GM21390 (cell line): Measurements from ENCODE around the gene SLC31A1.
"Not testable (repeated sequence)": the region's sequence is repeated elsewhere in the genome, so short reads cannot be mapped to it uniquely, and the experiment has no call there.

Experiments used
- ATAC-seq: cut with Tn5 transposase; IDR thresholded peaks from one replicate; pipeline ENCODE4 v1.9.1; 2021; ENCODE audit not compliant: unreplicated experiment

SLC31A1 gene

DNA sequence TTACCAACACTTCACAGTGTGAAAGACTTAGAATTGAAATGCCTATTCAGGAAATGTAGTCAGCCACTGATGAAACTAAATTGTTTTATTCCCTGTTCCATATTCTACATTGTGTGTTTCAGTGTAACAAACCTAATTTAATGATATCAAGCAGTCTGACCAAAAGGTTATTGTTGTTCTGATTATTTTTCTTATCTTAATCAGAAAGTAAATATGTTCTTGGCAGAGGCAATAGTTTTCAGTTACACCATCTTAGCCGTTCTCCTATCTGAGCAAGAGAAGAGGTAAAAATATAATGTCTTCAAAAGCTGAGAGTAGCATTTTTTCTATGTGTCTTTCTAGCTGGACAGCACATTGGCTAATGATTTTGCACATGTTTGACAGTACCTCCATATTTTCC, 36.9 kb downstream of the SLC31A1 start:
- no peak for ATAC-seq

DNA sequence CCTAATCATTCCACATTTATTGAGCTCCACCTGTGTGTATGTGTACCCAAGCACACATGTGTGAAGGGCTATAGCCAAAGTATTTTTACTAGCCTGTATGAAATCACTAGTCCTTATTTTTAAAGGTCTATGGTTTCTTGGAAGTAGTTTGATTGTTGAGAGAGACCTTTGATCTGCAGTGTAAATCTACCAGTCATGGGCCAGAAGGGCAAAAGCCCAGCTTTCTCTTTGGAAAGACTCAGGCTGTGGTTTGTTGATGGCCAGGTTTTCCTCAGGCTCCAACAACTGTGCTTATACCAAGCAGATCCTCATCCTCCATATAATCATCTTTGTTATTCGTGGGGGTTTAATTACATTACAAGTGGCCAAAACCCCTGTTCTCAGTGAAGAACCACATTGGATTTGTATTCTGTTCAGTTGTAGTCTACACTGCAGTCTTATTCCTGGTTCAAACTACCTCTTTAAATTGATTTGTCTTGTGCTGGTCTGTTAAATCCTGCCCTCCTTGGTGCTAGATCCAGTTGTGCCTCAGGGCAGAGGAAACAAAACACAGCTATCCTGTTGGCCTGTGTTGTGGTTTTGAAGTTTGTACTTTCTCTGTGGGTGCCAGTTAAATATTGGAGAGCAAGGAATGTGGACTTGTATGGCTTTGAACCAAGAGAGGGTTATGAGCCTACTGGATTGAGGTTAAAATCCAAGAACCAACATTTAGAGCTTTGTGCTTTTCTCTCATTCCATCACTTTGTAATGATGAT, 40.8 kb downstream of the SLC31A1 start:
- ATAC-seq = no peak

DNA sequence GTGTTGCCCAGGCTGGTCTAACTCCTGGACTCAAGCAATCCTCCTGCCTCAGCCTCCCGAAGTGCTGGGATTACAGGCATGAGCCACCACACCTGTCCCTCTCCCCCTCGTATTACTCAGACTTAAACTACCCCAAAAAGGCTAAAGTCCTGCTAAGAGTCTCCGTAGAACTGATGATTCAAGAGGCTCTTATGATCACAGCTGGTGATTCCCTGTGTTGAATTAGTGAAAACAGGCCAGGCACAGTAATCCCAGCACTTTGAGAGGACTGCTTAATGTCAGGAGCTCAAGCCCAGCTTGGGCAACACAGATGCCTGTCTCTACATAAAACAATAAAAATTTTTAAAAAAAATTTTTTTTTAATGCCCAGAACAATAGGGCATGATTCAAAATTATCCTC, 44.8 kb downstream of the SLC31A1 start:
- ATAC-seq = no peak

DNA sequence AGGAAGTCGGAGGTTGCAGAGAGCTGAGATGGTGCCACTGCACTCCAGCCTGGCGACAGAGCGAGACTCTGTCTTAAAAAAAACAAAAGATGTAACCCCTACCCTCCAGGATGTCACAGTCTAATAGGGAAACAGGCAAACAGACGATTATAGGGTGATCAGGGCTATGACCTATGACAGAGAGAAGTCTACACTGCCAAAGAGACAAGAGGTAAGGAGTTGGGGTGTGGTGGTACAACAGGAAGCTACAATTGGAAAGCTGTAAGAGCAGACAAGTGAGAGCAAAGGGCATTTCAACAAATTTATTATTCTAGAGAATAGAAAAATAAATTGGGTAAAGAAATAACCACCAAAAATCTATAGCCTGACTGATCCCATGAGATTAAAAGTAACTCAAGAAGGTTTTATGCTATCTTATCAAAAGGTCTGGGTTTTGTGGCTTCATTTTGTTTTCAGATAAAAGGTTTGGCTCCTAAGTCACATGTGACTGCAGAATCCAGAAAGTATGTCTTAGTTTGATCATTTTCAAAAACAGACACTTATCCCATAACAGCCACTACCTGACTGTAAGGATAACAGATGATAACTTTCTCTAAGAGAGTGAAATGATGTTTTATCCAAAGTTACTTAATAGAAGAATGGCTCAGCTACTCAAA, 46.7 kb downstream of the SLC31A1 start:
- ATAC-seq = no peak

DNA sequence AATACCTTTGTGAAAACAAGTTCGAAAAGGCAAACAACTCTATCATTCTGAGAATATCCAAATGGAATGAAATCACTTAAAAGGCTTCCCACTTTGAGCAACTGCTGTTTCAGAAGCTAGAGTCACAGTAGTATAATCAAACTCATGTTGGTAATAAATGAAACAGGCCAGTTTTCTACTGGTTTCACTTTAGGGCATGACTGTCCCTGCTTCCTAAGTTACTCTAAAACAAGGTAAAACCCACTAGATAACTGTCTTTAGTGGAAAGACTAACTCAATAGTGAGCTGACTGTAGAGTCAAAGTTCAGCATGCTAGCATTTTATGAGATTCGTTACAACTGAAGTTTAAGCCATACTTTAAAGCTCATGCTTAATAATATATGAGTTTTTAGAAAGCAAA, 48.0 kb downstream of the SLC31A1 start:
- no peak for ATAC-seq

DNA sequence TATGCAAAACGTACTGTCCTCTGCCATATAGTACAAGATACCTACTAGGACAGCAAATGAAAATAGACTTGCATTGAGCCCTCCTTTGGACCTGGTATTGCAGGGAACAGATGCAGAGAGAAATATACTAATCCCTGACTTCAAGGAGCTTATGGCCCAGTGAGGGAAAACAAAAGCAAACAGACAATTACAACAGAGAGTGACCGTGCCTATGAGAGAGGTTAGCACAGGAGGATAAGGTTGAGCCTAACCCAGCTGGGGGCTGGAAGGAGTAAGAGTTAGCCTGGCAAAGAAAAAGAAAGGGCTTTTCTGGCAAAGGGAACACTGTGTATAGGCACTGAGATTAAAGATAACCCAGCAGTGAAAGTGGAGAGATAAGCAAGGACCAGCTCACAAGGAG, 48.5 kb downstream of the SLC31A1 start:
- ATAC-seq = no peak

DNA sequence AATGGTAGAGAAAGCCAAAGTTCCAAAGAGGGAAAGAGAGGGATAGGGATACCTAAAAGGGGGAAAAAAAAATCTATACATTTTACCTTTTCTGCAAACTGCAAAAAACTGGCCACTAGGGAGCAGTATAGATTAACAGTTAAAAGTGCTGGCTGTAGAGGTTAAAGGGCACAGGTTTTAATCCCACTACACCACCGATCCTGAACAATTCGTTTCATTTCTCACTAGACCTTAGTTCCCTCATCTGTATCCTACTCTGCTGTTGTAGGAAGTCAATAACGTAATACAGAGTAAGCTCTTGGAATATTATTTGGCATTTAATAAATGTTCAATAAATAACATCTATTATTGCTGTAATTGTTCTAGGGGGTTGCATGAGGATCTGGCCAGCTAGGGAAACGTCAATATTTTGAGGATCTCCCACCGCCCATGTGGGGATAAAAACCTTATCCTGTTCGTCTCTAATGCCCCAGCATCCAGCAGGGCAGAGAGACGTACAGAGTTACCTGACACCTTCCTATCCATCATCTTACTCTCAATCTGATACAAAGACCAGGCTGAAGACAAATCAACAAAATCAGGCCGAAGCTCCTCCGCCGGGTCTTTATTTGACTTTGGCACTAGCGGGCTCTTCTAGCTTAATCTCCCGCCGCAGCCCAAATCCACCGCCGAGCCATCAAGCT, 53.3 kb downstream of the SLC31A1 start:
- peak; percentile 28 for ATAC-seq

DNA sequence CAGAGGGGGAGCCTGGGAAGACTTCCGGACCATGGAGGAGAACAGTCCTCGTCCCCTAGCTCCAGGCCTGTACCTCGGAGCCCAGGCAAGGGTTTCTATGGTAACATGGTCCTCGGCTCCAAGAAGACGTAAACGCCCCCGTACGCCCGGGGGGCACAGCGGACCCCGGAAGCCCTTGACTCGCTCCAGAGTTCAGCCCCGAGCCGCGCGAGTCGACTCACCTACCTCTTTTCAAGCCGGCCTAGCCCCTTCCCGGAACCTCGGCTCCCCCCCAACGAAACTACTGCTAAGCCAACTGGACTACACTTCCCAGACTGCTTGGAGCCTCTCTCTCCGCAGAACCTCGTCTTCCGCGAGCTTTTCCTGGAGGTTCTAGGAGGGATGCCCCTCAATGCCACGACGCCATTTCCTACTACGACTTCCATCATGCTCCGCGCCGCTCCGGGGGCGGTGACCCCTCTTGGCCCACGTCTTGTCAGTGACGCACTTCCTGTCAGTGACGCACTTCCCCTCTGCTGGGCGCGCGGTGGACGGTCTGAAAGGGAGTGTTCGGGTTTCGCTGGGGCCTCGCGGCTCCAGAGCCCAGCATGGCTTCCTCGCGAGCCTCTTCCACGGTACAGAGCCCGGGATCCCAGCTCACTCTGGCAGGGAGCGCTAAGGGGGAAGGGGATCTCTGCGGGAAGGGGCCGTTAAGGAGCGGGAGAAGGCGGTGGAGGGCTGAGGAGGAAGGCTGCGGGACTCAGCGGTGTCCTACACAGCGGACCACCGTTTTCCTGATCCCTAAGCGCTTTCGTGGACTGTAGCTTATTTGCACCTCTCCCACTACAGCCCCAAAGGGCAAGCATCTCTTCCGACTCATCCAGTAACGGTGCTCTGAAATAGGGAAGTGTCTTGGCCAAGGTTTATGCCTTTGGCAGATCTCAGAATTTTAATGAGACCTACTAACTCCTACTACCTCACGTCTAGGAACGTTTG, 54.1 kb downstream of the SLC31A1 start, which contains the start of the genes CDC26 and PRPF4:
Gene CDC26 (minus strand): TSS at position 416 of the 975 bp plus-strand sequence. CDS start 3,065 bp downstream, outside the sequence.
Gene PRPF4 (plus strand): TSS at position 502 of the 975 bp plus-strand sequence. CDS start 86 bp downstream, at position 588.
- peak; percentile 97 for ATAC-seq

DNA sequence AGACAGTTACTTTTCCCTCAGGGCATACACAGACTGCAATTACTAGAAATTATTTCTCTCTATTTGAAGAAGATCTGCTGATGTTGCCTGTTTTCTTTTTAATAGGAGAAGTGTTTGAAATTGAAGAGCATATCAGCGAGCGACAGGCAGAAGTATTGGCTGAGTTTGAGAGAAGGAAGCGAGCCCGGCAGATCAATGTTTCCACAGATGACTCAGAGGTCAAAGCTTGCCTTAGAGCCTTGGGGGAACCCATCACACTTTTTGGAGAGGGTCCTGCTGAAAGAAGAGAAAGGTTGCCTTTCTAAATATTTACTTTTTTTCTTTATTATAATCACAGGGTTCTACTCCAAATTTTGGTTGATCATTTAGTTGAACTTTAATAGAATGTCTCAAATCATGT, 57.5 kb downstream of the SLC31A1 start:
- no peak for ATAC-seq

DNA sequence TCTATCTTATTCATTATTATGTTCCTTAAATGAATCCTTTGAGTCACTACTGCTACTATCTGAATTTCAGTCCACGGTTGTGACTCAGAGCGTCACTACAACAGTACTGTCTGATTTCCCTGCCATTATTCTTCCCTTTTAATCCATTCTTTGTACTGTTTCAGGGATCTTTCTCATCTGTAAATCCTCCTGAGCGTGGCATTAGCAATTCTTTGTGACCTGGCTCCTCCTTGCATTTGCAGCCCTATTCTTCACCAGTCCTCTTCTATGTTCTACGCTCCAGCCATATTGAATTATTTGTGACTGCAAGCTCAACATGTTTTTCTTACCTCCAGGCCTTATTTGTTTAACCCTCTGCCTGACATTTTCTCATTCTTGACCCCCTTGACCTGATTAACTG, 60.0 kb downstream of the SLC31A1 start:
- ATAC-seq = no peak

DNA sequence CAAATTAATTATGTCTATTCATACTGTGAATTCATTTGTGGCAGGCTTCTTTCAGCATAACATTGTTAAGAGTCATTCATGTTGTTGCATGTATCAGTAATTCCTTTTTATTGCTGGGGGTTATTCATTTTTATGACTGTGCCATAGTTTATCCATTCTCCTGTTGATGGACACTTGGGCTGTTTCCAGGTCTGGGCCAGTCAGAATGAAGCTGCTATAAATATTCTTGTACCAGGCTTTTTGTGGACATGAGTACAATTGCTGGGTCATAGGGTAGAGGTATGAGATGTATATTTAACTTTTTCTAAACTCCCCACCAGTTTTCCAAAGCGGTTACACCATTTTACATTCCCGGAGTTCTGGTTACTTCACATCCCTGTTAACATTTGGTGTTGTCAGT, 67.7 kb downstream of the SLC31A1 start:
- no peak for ATAC-seq

DNA sequence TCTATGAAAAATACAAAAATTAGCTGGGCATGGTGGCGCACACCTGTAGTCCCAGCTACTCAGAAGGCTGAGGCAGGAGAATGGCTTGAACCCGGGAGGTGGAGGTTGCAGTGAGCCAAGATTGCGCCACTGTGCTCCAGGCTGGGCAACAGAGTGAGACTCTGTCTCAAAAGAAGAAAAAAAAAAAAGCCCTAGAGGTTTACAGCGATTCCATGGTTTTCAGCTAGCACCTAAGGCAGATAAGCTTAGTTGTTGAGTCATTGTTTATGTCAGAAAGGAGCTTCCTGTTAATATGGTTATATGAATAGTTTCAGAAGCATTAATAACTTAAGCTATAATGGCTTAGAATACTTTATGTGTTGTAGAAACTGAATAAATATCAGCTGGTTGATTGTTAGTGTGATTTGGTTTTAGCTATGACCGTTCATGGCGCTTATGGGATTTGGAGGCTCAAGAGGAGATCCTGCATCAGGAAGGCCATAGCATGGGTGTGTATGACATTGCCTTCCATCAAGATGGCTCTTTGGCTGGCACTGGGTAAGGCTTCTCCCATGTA, 68.8 kb downstream of the SLC31A1 start:
- ATAC-seq = no peak

DNA sequence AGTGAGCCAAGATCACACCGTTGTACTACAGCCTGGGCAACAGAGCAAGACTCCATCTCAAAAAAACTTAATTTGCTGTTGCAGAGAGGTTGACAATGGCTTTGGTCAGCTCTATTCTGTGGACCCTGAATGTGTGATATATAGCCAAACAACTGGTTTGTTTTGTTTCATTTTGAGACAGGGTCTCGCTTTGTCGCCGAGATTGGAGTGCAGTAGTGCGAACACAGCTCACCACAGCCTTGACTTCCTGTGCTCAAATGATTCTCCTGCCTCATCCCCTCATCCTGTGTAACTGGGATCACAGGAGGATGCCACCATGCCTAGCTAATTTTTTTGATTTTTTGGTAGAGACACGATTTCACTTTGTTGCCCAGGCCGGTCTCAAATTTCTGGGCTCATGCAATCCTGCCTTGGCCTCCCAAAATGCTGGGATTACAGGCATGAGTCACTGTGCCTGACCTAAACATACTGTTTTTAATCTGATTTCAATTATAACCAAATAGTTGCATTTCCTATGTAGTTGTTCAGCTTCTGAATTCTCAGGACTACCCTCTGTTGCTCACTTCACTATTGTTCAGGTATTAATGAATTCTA, 72.0 kb downstream of the SLC31A1 start:
- ATAC-seq = no peak

DNA sequence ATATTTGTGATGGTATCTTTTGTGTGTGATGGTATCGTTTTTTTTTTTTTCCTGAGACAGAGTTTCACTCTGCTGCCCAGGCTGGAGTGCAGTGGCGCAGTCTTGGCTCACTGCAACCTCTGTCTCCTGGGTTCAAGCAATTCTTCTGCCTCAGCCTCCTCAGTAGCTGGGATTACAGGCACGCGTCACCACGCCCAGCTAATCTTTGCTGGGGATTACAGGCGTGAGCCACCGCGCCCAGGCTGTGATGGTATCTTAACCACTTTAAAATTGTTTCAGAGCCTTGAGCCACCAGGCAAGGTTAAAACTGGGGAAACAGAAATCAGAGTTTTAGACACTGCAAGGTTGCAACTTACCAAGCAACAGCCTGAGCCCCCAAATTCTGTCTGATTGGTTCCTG, 74.9 kb downstream of the SLC31A1 start:
- not testable (repeated sequence) for ATAC-seq

DNA sequence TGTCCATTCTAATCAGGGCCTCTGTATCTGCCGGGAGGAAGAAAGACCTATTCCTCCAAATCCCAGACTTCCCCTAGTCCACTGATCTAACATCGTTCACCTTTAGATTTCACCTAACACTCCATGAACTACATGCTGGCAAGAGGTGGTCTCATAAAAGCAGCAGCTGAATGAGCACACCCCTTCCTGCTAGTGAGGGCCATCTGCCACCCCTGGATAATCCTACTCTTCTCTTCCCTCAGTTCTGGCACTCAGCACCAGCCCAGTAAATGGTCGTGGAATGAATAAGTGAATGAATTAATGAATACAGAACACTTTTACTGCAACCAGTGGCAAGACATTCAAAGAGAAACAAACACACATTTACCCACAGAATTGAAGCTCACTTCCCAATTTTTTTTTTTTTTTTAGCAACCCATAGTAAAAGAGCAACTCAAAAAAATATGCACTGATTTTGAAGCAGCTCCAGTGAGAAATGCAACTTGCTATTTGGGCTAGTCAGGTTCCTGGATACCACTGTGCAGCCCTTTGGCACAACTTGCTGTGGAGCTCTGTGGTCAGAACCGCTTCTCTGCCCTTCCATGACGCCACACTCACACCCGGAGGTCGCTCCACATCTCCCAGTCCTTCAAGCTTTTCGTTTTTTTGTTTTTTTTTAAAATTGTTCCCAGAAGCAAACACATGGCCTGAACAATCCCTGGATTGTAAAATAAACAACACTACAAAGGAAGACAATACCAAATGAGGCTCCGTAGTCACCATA, 75.6 kb downstream of the SLC31A1 start:
- ATAC-seq = no peak

DNA sequence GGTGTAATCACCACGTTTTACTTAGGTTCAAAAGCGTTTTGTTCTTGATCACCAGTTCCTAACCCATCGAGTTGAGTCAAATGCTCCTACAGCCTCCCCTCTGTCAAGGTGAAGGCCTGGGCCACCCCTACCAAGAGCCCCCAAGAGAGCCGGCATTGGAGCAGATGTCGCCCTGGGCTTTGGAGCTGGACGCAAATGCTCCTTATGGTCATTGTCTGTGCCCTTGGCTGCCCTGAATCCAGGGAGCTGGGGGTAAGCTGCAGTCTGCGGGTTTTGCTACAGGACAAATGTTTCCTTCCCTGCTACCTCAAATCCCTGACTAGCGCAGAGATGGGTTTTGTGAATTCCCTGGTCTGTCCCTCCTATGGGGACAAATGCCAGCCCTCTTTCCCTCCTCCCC, 77.0 kb downstream of the SLC31A1 start:
- no peak for ATAC-seq

DNA sequence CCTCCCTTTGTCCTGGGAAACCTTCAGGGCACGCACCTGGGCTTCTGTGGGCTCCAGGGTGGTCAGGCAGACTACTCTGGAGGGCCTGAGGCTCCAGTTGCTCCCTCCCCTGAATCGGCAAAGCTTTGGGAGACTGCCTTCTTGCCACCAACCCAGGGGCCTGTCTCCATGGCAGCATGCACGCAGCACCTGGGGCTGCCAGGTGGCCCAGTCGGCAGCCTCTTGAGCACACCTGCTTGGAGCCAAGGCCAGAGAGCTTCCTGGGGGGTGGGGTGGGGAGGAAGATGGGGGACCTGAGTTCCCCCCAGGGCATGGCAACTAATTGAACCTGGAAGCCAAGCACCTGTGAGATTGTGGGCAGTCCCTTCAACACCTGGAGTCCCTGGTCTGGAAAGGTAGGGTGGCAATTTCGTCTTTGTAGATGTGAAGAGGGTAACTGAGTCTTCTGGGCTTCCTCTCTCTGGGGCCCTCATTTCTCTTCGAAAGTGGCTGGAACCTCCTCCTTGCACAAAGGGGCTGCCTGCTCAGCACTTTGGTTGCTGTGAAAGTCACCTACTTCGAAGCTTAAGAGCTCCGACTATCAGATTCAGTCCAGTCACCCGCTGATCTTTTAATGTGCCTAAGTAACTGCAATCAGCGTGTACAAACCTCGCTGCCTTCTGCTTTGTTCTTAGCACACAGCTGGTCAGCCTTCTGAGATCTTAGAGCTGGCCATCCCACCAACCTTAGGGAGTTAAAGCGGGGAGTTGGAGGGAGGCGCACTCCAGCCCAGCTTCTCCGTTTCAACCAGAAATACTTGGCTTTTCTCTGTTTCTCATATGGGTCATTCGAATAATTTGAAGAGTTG, 77.8 kb downstream of the SLC31A1 start:
- ATAC-seq = no peak

DNA sequence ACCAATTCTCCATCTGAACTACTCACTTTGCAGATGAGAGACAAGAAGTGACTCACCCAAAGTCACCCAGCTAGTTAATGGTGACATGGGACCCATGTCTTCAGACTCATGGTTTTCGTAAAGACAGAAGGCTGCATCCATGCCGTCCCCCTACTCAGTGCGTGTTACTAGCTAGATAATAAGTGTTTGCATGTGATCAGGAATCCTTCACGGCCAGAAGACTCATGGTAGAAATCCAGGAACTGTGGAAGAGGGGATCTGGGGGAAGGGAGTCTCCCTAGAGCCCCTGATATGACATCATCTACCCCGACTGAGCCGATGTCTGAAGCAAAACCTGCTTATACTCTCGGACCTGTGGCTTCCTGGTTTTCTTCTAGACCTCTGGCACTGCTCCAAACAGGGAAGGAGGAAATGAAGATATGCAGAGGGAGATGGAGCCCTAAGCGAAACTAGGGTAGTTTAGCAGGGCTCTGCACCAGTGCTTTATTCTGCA, 78.5 kb downstream of the SLC31A1 start:
- ATAC-seq = no peak
